ENCODE data around the gene KLHL25. TPM values are rescaled to one million over a fixed set of nuclear protein-coding genes. Genes with fewer than 3 reads are reported as not detected.
"Not testable (repeated sequence)": the region's sequence is repeated elsewhere in the genome, so short reads cannot be mapped to it uniquely, and the experiment has no call there.

The KLHL25 gene
- 12.5 TPM for total RNA-seq

GRCh38 chr15:85794598-85795336 is at the start of gene KLHL25:
Gene KLHL25, minus strand, starts transcription at chr15:85794925. Its CDS starts 25,115 bp downstream, at chr15:85769810.
- DNase-seq (ENCODE audit: low spot score) = peak; percentile 95

- no peak for DNase-seq (ENCODE audit: low spot score)
These were observed 46.1 kb upstream of the KLHL25 start for GRCh38 chr15:85840802-85841152.

GRCh38 chr15:85840079-85840801 is 45.5 kb upstream of the KLHL25 start:
- DNase-seq (ENCODE audit: low spot score) = peak; percentile 94

GRCh38 chr15:85839643-85840042 is 44.9 kb upstream of the KLHL25 start:
- DNase-seq (ENCODE audit: low spot score) = no peak

- peak; percentile 79 for DNase-seq (ENCODE audit: low spot score)
These were observed 43.9 kb upstream of the KLHL25 start for GRCh38 chr15:85838655-85839054.

GRCh38 chr15:85837881-85838280 is 43.2 kb upstream of the KLHL25 start:
- DNase-seq (ENCODE audit: low spot score) = no peak

- DNase-seq (ENCODE audit: low spot score) = peak; percentile 34
These were observed 42.3 kb upstream of the KLHL25 start for GRCh38 chr15:85837011-85837433.

- DNase-seq (ENCODE audit: low spot score) = no peak
These were observed 39.9 kb upstream of the KLHL25 start for GRCh38 chr15:85834651-85835050.

- no peak for DNase-seq (ENCODE audit: low spot score)
These were observed 37.7 kb upstream of the KLHL25 start for GRCh38 chr15:85832394-85832793.

GRCh38 chr15:85831415-85832113 is 36.8 kb upstream of the KLHL25 start:
- peak; percentile 66 for DNase-seq (ENCODE audit: low spot score)

- DNase-seq (ENCODE audit: low spot score) = not testable (repeated sequence)
These were observed 35.0 kb upstream of the KLHL25 start for GRCh38 chr15:85829754-85830153.

- DNase-seq (ENCODE audit: low spot score) = no peak
These were observed 34.1 kb upstream of the KLHL25 start for GRCh38 chr15:85828874-85829273.

- DNase-seq (ENCODE audit: low spot score) = no peak
These were observed 33.4 kb upstream of the KLHL25 start for GRCh38 chr15:85828126-85828525.

- DNase-seq (ENCODE audit: low spot score) = no peak
These were observed 32.2 kb upstream of the KLHL25 start for GRCh38 chr15:85826756-85827515.

- DNase-seq (ENCODE audit: low spot score) = no peak
These were observed 31.0 kb upstream of the KLHL25 start for GRCh38 chr15:85825719-85826118.

GRCh38 chr15:85825118-85825517 is 30.4 kb upstream of the KLHL25 start:
- DNase-seq (ENCODE audit: low spot score) = peak; percentile 18

- DNase-seq (ENCODE audit: low spot score) = no peak
These were observed 26.8 kb upstream of the KLHL25 start for GRCh38 chr15:85821545-85821944.

GRCh38 chr15:85819938-85820337 is 25.2 kb upstream of the KLHL25 start:
- no peak for DNase-seq (ENCODE audit: low spot score)

GRCh38 chr15:85813234-85813633 is 18.5 kb upstream of the KLHL25 start:
- DNase-seq (ENCODE audit: low spot score) = no peak

- no peak for DNase-seq (ENCODE audit: low spot score)
These were observed 15.3 kb upstream of the KLHL25 start for GRCh38 chr15:85810075-85810474.

GRCh38 chr15:85805420-85805819 is 10.7 kb upstream of the KLHL25 start:
- DNase-seq (ENCODE audit: low spot score) = no peak
